Measurements from ENCODE around the gene TMEM178B.

GRCh38 chr7:141142058-141142457, 68.2 kb downstream of the TMEM178B start:
- TF ChIP-seq, protein P1, sequence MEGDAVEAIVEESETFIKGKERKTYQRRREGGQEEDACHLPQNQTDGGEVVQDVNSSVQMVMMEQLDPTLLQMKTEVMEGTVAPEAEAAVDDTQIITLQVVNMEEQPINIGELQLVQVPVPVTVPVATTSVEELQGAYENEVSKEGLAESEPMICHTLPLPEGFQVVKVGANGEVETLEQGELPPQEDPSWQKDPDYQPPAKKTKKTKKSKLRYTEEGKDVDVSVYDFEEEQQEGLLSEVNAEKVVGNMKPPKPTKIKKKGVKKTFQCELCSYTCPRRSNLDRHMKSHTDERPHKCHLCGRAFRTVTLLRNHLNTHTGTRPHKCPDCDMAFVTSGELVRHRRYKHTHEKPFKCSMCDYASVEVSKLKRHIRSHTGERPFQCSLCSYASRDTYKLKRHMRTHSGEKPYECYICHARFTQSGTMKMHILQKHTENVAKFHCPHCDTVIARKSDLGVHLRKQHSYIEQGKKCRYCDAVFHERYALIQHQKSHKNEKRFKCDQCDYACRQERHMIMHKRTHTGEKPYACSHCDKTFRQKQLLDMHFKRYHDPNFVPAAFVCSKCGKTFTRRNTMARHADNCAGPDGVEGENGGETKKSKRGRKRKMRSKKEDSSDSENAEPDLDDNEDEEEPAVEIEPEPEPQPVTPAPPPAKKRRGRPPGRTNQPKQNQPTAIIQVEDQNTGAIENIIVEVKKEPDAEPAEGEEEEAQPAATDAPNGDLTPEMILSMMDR (IDR thresholded peaks at IDR 0.05; ENCODE audit: low read depth, low read length, poor library complexity, severe bottlenecking), result no peak
- no peak for TF ChIP-seq EZH2phosphoT487 (IDR thresholded peaks at IDR 0.05; ENCODE audit: borderline replicate concordance, low read length)

Measured in DOHH2 (cell line).